Measurements from ENCODE around the gene MPP2. TPM values are rescaled to one million over a fixed set of nuclear protein-coding genes. Genes with fewer than 3 reads are reported as not detected.

The MPP2 gene
- total and polyA plus RNA-seq, 2 experiments from 2014 or later, result 4.1 to 5.1 TPM

DNA sequence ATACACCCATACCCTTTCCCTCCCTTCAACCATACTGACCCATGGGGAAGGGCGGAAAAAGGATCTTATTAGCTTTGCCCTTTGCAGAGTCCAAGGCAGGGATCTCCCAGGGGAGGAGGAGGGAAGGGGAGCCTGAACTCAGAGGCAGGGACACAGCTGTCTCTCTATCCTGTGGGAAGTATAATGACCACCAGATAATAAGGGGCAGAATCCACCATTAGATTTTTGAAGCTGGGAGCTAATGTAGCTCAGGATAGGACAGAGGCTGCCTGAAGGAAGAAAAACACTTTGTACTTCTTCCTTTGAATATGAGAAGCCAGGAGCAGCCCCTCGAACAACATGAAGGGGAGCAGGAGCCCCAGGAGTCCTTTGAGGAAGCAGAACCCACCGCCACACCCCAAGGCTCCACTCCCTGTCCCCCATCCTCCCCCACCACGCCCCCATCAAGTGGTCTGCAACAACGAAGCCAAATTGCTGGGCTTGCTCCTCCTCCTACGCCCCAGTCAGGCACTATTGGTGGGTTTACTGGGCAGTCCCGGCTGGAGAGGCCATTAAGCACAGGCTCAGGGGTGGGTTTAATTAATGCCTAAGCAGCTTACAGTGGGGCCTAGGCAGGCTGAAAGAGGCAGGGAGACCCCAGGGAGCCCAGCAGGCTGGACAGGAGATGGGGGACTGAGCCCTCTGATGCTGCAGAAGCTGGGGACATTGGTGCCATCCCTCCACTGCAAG is 5.3 kb downstream of the MPP2 start:
- no peaks in the 10 kb centered on the region for H3K79me2 ChIP-seq (ENCODE audit: insufficient read depth)
- H3K27ac ChIP-seq, result no peak overlapping the region
- H3K9me3 ChIP-seq (ENCODE audit: low read depth), result no peaks in the 10 kb centered on the region
- DNase-seq, result no peak
- no peak overlapping the region for H2AFZ ChIP-seq
- WGBS, 2 experiments (ENCODE audit: low coverage in 1 of 2, low lambda C conversion rate in 2 of 2, missing lambda C conversion rate in 2 of 2), result 53 to 66% methylated on average over 6 to 7 of the region's 7 CpGs
- H3K36me3 ChIP-seq (ENCODE audit: low read depth), result no peaks in the 10 kb centered on the region
- no peak overlapping the region for H3K4me2 ChIP-seq (ENCODE audit: unreplicated experiment)
- no peaks in the 10 kb centered on the region for H3F3A ChIP-seq (ENCODE audit: insufficient read depth)
- no peak overlapping the region for H3K4me3 ChIP-seq
- in situ Hi-C loops (cut with MboI), result no loop called here
- H4K20me1 ChIP-seq (ENCODE audit: insufficient read depth), result no peaks in the 10 kb centered on the region
- TF ChIP-seq EZH2phosphoT487 (IDR thresholded peaks at IDR 0.05; ENCODE audit: insufficient read depth, low read depth) (no peak), EZH2 (IDR thresholded peaks at IDR 0.05; ENCODE audit: insufficient read depth, poor library complexity, severe bottlenecking) (no peak)
- H3K27me3 ChIP-seq (replicated peaks; ENCODE audit: insufficient read depth), result no peaks in the 10 kb centered on the region
- H3K9ac ChIP-seq, result no peak overlapping the region
- peaks cover 8% of the 10 kb centered on the region; the same call in 1 of the 2 replicates for H3K4me1 ChIP-seq (ENCODE audit: insufficient read depth)
- no peaks in the 10 kb centered on the region for H3K9me2 ChIP-seq (ENCODE audit: insufficient read depth)

DNA sequence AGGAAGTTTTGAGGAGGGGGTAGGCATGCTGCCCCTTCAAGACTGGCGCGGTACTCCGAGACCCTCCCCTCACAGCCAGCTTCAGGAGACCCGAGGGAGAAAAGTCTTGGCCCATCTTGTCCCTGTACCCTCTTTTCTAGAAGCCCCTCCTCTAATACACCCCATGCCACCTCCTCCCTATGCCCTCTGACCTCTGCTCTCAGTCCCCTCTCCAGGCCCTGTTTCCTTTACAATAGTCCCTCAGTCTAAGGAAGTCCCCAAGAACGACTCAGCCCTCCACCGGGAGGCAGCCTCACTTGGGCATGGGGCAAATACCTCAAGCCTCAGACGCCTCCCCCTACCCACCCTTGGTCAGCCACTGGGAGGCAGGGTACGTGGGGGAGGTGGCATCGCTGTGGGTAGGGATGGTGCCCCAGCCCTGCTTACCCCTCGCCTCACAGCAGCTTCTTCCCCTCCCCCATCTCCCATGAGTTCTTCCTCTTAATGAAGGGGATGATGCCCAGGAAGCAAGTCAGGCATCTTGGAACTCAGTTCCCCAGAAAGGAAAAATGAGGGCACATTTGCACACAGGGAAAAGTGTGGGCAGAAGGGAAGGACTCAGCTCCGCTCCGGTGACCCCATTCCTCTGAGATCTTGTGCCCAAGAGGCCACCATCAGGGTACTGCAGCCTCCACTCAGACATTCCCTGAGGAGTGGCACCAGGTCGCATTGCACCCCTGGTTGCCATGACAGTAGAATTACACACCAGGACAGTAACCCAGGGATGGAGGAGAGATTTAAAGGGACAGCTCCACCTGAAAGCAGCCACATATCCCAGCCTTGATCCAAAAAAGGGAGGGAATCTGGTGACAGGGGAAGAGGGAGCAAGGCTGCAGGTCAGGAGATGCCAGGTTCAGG is 6.2 kb downstream of the MPP2 start:
- no peak overlapping the region for H3K27ac ChIP-seq
- H3K4me2 ChIP-seq (ENCODE audit: unreplicated experiment), result peak overlapping the region; percentile 81
- no peaks in the 10 kb centered on the region for H3K36me3 ChIP-seq (ENCODE audit: low read depth)
- DNase-seq, result peak; percentile 32
- no peaks in the 10 kb centered on the region for H3K79me2 ChIP-seq (ENCODE audit: insufficient read depth)
- H3K9ac ChIP-seq, result no peak overlapping the region
- TF ChIP-seq EZH2phosphoT487 (IDR thresholded peaks at IDR 0.05; ENCODE audit: insufficient read depth, low read depth), result no peak
- TF ChIP-seq EZH2 (IDR thresholded peaks at IDR 0.05; ENCODE audit: insufficient read depth, poor library complexity, severe bottlenecking), result no peak
- no peaks in the 10 kb centered on the region for H3K9me3 ChIP-seq (ENCODE audit: low read depth)
- WGBS, 2 experiments (ENCODE audit: low coverage in 1 of 2, low lambda C conversion rate in 2 of 2, missing lambda C conversion rate in 2 of 2), result 45 to 53% methylated on average over 11 to 13 of the region's 13 CpGs
- peaks cover 5% of the 10 kb centered on the region; the same call in 1 of the 2 replicates for H3K4me1 ChIP-seq (ENCODE audit: insufficient read depth)
- in situ Hi-C loops (cut with MboI), result no loop called here
- peak overlapping the region; percentile 66 for H3K4me3 ChIP-seq
- no peaks in the 10 kb centered on the region for H4K20me1 ChIP-seq (ENCODE audit: insufficient read depth)
- peak overlapping the region; percentile 59; the same call in 1 of the 2 replicates for H2AFZ ChIP-seq
- no peaks in the 10 kb centered on the region for H3K9me2 ChIP-seq (ENCODE audit: insufficient read depth)
- no peaks in the 10 kb centered on the region for H3F3A ChIP-seq (ENCODE audit: insufficient read depth)
- no peaks in the 10 kb centered on the region for H3K27me3 ChIP-seq (replicated peaks; ENCODE audit: insufficient read depth)

DNA sequence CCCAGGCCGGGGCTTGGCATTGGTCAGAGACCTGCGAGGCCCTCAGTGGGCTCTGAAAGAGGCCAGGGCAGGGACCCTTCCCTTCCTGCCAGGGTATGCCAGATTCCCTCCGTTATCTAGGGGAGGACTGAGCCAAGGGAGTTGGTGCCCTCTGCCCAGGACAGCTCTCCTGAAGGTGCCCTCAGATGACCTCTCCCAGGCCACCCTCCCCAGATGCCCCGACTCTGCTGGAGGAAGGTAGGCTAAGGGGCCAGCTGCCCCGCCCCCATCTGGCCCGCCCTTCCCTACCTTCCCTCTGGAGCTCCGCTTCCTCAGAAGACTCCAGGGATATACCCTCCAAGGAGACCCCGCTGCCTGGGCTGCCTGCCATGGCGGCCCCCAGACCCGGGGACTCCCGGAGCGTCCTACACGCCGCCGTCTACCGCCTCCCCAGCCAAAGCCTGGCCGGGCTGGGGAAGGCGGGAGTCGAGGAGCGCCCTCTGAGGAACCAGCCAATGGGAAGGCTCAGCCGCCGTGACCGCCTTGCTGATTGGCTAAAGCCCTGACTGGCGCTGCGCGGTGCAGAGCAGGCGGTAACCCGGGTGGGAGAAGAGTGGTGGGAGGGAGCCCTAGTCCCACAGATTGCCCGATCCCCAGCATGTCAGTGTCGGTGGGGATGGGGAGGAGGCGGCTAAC is 7.0 kb downstream of the MPP2 start:
- Histone ChIP-seq H4K20me1 (ENCODE audit: insufficient read depth) (no peaks in the 10 kb centered on the region), H2AFZ (peak overlapping the region; percentile 59), H3K4me3 (peak overlapping the region; percentile 66), H3K4me1 (ENCODE audit: insufficient read depth) (0 out of 2 replicates have a peak, but pooled peaks cover 3% of the 10 kb centered on the region), H3K9me2 (ENCODE audit: insufficient read depth) (no peaks in the 10 kb centered on the region), H3K9me3 (ENCODE audit: low read depth) (no peaks in the 10 kb centered on the region), H3F3A (ENCODE audit: insufficient read depth) (no peaks in the 10 kb centered on the region), H3K9ac (no peak overlapping the region), H3K36me3 (ENCODE audit: low read depth) (no peaks in the 10 kb centered on the region), H3K27ac (no peak overlapping the region), H3K4me2 (ENCODE audit: unreplicated experiment) (peak overlapping the region; percentile 81), H3K79me2 (ENCODE audit: insufficient read depth) (no peaks in the 10 kb centered on the region), H3K27me3 (replicated peaks; ENCODE audit: insufficient read depth) (no peaks in the 10 kb centered on the region)
- TF ChIP-seq EZH2phosphoT487 (IDR thresholded peaks at IDR 0.05; ENCODE audit: insufficient read depth, low read depth), result no peak
- TF ChIP-seq EZH2 (IDR thresholded peaks at IDR 0.05; ENCODE audit: insufficient read depth, poor library complexity, severe bottlenecking), result no peak
- in situ Hi-C loops (cut with MboI), result no loop called here
- peak; percentile 92 for DNase-seq
- 6 to 8% methylated on average over 27 to 31 of the region's 31 CpGs for WGBS, 2 experiments (ENCODE audit: low coverage in 1 of 2, low lambda C conversion rate in 2 of 2, missing lambda C conversion rate in 2 of 2)

DNA sequence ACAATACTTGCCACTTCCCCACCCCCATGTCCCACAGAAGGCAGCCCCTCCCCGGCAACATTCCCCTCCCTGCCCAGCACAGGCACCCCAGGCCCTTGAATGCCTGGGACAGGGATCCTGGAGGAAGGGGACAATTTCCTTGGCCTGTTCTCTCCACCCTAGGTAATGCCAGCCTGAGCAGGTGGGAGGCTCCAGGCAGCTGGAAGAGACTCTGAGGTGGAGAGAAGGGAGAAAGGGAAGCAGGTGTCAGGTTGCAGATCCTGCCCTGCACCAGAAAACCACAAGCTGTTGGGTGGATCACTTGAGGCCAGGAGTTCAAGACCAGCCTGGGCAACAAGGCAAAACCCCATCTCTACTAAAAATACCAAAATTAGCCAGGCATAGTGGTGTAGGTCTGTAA is 8.9 kb downstream of the MPP2 start:
- H2AFZ ChIP-seq, result no peak overlapping the region
- H3K36me3 ChIP-seq (ENCODE audit: low read depth), result no peaks in the 10 kb centered on the region
- in situ Hi-C loops (cut with MboI), result no loop called here
- H3K4me3 ChIP-seq, result no peak overlapping the region
- no peak overlapping the region for H3K27ac ChIP-seq
- WGBS, 2 experiments (ENCODE audit: low coverage in 1 of 2, low lambda C conversion rate in 2 of 2, missing lambda C conversion rate in 2 of 2), result 48% methylated on average over 1 of the region's 1 CpG; no CpG with 5 or more reads in 1 of the 2 experiments
- no peaks in the 10 kb centered on the region for H3K9me3 ChIP-seq (ENCODE audit: low read depth)
- no peak overlapping the region for H3K9ac ChIP-seq
- DNase-seq, result no peak
- H4K20me1 ChIP-seq (ENCODE audit: insufficient read depth), result no peaks in the 10 kb centered on the region
- TF ChIP-seq EZH2 (IDR thresholded peaks at IDR 0.05; ENCODE audit: insufficient read depth, poor library complexity, severe bottlenecking) (no peak), EZH2phosphoT487 (IDR thresholded peaks at IDR 0.05; ENCODE audit: insufficient read depth, low read depth) (no peak)
- 0 out of 2 replicates have a peak, but pooled peaks cover 3% of the 10 kb centered on the region for H3K4me1 ChIP-seq (ENCODE audit: insufficient read depth)
- H3K79me2 ChIP-seq (ENCODE audit: insufficient read depth), result no peaks in the 10 kb centered on the region
- no peaks in the 10 kb centered on the region for H3K9me2 ChIP-seq (ENCODE audit: insufficient read depth)
- H3F3A ChIP-seq (ENCODE audit: insufficient read depth), result no peaks in the 10 kb centered on the region
- no peak overlapping the region for H3K4me2 ChIP-seq (ENCODE audit: unreplicated experiment)
- H3K27me3 ChIP-seq (replicated peaks; ENCODE audit: insufficient read depth), result no peaks in the 10 kb centered on the region

Data from GM23248 (cell line).